Measurements from ENCODE around the gene TMEM25.

GRCh38 chr11:118552341-118552740 lies 21.3 kb downstream of the TMEM25 start:
- no peak for TF ChIP-seq CTCF (IDR thresholded peaks at IDR 0.05; ENCODE audit: low read length)
- no peak for TF ChIP-seq EZH2 (IDR thresholded peaks at IDR 0.05; ENCODE audit: borderline replicate concordance, low read length)
